GM18873 (cell line): ENCODE results near the gene RLF.
A peak's percentile ranks its signal among the peaks of the same experiment; 100 is the strongest.
"Not testable (repeated sequence)": the region's sequence is repeated elsewhere in the genome, so short reads cannot be mapped to it uniquely, and the experiment has no call there.

Experiments
- ATAC-seq: cut with Tn5 transposase; IDR thresholded peaks from one replicate; pipeline ENCODE4 v1.9.1; 2021; ENCODE audit warnings: mild to moderate bottlenecking, moderate library complexity, moderate number of reproducible peaks; ENCODE audit not compliant: unreplicated experiment, low FRiP score

The RLF gene

DNA sequence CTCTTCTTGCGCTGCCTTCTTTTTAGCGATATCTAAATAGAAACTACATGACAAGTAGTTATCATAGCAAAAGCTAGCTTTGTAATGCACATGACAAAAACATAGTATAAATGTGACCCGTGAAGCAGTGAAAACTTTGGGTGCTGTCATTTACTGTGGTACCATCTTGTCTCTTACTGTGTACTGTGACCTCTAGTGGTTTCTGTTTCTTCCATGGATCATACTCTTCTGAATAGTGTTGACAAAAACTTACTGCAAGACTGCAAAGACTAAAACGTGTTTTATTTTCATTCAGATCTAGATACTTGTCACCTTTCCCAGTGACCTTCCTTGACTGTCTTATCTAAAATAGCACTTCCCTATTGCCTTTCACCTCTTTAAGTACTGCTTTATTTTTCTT, 6.1 kb downstream of the RLF start:
- no peak for ATAC-seq

- ATAC-seq, result no peak
These were observed 9.8 kb downstream of the RLF start for GRCh38 chr1:40171036-40171435.

GRCh38 chr1:40174788-40175187, 13.6 kb downstream of the RLF start:
- no peak for ATAC-seq

DNA sequence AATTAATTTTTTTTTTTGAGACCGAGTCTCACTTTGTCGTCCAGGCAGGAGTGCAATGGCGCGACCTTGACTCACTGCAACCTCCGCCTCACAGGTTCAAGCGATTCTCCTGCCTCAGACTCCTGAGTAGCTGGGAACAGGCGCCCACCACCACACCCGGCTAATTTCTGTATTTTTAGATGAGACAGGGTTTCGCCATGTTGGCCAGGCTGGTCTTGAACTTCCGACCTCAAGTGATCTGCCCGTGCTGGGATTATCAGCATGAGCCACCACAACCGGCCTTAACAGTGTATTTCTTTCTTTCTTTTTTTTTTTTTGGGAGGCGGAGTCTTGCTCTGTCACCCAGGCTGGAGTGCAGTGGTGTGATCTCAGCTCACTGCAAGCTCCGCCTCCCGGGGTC, 15.8 kb downstream of the RLF start:
- not testable (repeated sequence) for ATAC-seq

GRCh38 chr1:40178200-40178599, 17.0 kb downstream of the RLF start:
- no peak for ATAC-seq

DNA sequence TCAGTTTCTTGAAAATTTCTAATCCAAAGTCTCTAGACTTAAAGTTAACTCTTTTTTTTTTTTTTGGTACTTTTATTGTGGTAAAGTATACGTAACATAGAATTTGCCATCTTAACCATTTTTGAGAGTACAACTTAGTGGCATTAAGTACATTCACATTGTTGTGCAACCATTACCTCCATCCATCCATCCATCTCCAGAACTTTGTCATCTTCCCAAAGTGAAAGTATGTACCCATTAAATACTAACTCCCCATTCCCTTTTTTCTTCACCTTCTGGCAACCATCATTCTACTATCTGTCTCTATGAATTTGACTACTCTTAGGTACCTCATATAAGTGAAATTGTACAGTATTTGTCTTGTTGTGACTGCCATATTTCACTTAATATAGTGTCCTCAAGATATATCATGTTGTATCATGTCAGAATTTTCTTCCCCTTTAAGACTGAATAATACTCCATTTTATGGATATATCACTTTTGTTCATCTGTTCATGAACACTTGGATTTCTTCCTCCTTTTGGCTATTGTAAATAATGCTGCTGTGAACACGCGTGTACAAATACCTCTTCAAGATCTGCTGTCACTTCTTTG, 18.4 kb downstream of the RLF start:
- ATAC-seq, result no peak

DNA sequence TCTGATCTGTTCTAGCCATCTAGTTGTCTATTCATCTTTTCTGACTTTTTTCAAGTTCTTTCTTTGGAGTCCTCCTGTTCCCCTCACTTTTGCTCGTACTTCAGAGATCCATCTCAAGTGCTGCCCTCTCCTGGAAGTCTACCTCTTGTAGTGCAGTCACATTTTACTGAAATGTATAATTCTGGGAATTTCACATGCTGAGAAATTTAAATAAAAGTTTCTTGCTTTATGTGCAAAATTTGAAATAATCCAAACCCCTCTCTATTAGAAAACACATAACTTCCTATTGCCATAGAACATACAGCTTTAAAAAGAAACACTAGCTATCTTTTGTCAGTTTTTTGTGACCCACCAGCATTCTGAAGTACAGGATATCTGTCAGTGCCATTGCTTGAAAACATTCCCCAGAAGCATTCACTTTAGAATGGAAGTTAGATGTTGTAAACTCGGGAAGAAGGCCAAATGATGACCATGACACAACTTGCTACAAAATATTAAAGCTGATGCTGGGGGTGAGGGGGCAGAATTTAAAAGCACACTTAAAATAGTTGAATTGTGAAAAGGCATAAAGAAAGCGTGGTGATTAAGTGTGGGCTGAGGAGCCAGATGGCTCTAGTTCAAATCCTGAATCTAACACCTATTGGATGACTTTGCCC, 22.0 kb downstream of the RLF start:
- ATAC-seq, result no peak

- ATAC-seq, result no peak
These were observed 23.0 kb downstream of the RLF start for GRCh38 chr1:40184193-40184592.

- ATAC-seq, result peak; percentile 88
These were observed 25.0 kb downstream of the RLF start for GRCh38 chr1:40185951-40186864.

- no peak for ATAC-seq
These were observed 26.2 kb downstream of the RLF start for GRCh38 chr1:40187399-40187798.

DNA sequence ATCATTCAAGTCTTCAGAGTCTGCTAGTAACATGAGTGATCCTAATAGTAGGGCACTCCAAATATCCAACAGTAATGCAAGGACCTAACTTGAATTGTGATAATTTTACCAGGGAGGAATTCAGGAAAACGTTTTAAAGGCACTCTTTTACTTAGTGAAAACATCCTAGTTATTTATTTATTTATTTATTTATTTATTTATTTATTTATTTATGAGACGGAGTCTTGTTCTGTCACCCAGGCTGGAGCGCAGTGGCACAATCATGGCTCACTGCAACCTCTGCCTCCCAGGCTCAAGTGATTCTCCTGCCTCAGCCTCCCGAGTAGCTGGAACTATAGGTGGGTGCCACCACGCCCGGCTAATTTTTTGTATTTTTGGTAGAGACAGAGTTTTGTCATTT, 33.5 kb downstream of the RLF start:
- not testable (repeated sequence) for ATAC-seq

GRCh38 chr1:40197656-40198055, 36.5 kb downstream of the RLF start:
- ATAC-seq, result no peak

- no peak for ATAC-seq
These were observed 37.9 kb downstream of the RLF start for GRCh38 chr1:40199126-40199525.

GRCh38 chr1:40204856-40205255, 43.7 kb downstream of the RLF start:
- ATAC-seq, result no peak

GRCh38 chr1:40210511-40211204, 49.5 kb downstream of the RLF start:
- ATAC-seq, result no peak

DNA sequence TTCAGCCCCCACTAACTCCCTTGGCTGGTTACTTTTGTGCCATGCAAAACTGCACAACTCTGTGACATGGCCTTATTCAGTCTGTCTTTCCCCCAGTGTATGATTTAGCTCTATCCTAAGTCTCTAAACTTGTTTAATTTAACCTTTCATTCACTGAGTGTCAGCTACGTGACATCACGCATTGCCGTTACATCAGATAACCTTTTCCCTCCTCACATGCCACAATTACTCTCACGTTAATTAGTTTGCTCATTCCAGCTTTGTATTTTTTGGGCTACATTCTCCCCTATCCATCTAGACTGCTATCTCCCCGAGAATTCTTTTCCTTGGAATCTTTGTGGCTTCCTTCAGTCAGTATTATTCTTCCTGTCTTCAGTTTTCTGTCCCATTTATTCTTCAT, 57.1 kb downstream of the RLF start:
- no peak for ATAC-seq

DNA sequence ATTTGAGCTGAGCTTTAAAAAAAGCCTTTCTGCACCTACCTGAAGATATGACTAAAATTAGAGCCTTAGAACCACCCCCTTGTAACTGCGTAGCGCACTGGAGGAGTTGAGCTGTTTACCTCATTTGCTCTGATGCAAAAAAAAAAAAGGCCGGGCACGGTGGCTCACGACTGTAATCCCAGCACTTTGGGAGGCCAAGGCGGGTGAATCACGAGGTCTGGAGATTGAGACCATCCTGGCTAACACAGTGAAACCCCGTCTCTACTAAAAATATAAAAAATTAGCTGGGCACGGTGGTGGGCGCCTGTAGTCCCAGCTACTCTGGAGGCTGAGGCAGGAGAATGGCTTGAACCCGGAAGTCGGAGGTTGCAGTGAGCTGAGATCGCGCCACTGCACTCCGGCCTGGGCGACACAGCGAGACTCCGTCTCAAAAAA, 60.3 kb downstream of the RLF start:
- ATAC-seq, result not testable (repeated sequence)

DNA sequence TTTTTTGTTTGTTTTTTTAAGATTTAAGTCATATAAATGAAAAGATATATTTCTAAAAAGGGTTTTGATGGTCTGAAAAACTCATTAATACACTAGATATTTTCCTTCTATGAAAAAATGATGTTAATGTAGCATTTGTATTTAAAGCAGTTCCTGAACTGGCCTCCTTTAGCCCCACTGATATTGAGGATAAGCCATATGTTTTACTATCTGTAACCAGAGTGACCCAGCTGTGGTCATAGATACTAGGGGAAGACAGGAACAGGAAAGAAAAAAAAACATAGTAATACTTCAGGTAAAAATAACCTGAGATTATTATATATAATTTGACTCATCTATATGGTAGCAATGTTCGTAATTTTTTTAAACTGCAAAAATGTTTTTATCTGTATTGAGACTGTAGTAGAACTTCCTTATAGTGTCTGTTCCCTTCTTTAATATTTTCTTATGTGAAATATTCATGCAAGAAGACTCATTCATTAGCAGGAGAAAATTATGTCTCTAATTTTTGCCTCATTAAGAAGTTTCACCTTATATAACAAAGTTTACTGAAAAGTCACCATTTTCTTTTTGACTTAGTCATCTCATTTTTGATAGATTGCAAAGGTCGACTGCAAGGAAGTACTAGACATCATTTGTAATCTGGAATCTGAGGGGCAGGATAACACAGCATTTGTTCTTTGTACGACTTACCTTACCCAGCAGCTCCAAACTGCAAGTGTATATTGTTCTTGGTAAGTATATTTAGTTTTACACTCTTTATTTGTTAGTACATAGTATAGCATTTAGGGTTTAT, 61.0 kb downstream of the RLF start:
- ATAC-seq, result no peak

- ATAC-seq, result no peak
These were observed 62.9 kb downstream of the RLF start for GRCh38 chr1:40224040-40224439.

DNA sequence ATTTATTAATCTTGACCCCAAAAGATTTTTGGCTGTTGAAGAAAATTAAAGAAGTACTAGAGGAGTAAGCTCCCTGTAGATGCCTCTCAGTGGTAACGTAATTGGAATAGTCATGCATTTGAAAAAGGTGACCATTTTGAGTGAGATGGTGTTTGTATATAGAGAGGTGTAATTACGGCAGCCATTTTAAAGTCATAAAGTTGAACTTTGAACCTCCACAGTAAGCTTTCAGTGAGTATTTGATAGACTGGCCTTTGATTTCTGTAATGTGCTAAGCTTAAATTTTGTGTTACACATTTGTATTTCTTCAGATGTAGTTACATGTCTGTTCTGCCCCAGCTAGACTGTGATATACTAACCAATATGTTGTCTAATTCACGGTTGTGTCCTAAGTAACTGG, 65.0 kb downstream of the RLF start:
- no peak for ATAC-seq
